Smooth muscle cell of the pulmonary artery (primary cell): ENCODE measurements around the gene ITGAX. TPM values are rescaled to one million over a fixed set of nuclear protein-coding genes. Genes with fewer than 3 reads are reported as not detected.

Experiments used
- total RNA-seq: library from RNA; depleted of rRNA; stranded (reverse); fragments of >200 nt; gene quantifications from 2 replicates; pipeline ENCODE4 v1.2.3, GENCODE V29; 2014

The ITGAX gene
- not detected in 2 replicates for total RNA-seq

GRCh38 chr16:31354394-31355291 is at the start of gene ITGAX:
ITGAX (plus strand) TSS chr16:31355176; CDS start chr16:31355255, 79 bp downstream.

GRCh38 chr16:31393056-31393455 is 38.1 kb downstream of the ITGAX start, which contains the start of gene ITGAD:
ITGAD (plus strand) TSS chr16:31393335; CDS start chr16:31393361, 26 bp downstream.

GRCh38 chr16:31428279-31428597 is 73.3 kb downstream of the ITGAX start, which contains the start of gene COX6A2:
COX6A2 (minus strand) TSS chr16:31428360; CDS start chr16:31428325, 35 bp downstream.

Other genes with a start within 250 kb of the ITGAX start
- gene BCKDK, start 246.8 kb upstream of the ITGAX start, total RNA-seq, result 34.1 and 46.7 TPM in 2 replicates
- gene KAT8, start 237.5 kb upstream of the ITGAX start, total RNA-seq, result 41.5 and 41.6 TPM in 2 replicates
- gene PRSS8, start 219.4 kb upstream of the ITGAX start, total RNA-seq, result not detected in 2 replicates
- gene PRSS36, start 205.1 kb upstream of the ITGAX start, total RNA-seq, result 0.59 and 0.73 TPM in 2 replicates
- 38.8 and 39.8 TPM in 2 replicates for gene FUS, start 175.0 kb upstream of the ITGAX start, total RNA-seq
- gene PYCARD, start 152.4 kb upstream of the ITGAX start, total RNA-seq, result 19.2 and 19.9 TPM in 2 replicates
- under 0.01 TPM in 1 of 2 replicates, not detected in the other for gene TRIM72, start 141.1 kb upstream of the ITGAX start, total RNA-seq
- gene PYDC1, start 138.0 kb upstream of the ITGAX start, total RNA-seq, result not detected in 2 replicates
- gene ITGAM, start 95.2 kb upstream of the ITGAX start, total RNA-seq, result 0.13 TPM in 1 of 2 replicates, not detected in the other
- gene ITGAD, start 38.2 kb downstream of the ITGAX start, total RNA-seq, result not detected in 2 replicates
- not detected in 2 replicates for gene COX6A2, start 73.2 kb downstream of the ITGAX start, total RNA-seq
- 0.52 and 1.1 TPM in 2 replicates for gene ZNF843, start 87.6 kb downstream of the ITGAX start, total RNA-seq
- 6.6 and 7.3 TPM in 2 replicates for gene ARMC5, start 104.3 kb downstream of the ITGAX start, total RNA-seq
- gene TGFB1I1, start 117.0 kb downstream of the ITGAX start, total RNA-seq, result 41.6 and 75.6 TPM in 2 replicates
- 0.03 and 0.07 TPM in 2 replicates for gene SLC5A2, start 127.9 kb downstream of the ITGAX start, total RNA-seq
- 99.2 and 105 TPM in 2 replicates for gene RUSF1, start 153.2 kb downstream of the ITGAX start, total RNA-seq
- not detected in 2 replicates for gene AHSP, start 172.7 kb downstream of the ITGAX start, total RNA-seq